BJ (cell line): ENCODE results near the gene KY. TPM values are rescaled to one million over a fixed set of nuclear protein-coding genes. Genes with fewer than 3 reads are reported as not detected.

ENCODE experiments used
- CTCF ChIA-PET: fragments of 350-600 bp; formaldehyde crosslinking; extraction: SDS; loops from one replicate; lab custom pipeline; 2021; ENCODE audit warnings: antibody characterized with exemption, inconsistent platforms; lab: Yijun Ruan, JAX
- POLR2A ChIA-PET: fragments of 300-600 bp; sonication (Branson Sonifier 250); formaldehyde crosslinking; extraction: SDS; loops from one replicate; lab custom pipeline; 2021; ENCODE audit warnings: antibody characterized with exemption; lab: Charles Lee
- DNase-seq: peaks from one replicate; pipeline ENCODE4 v3.0.0-alpha.2; 2011; ENCODE audit warnings: low read depth
- H3K27me3 ChIP-seq: 2 replicates; pipeline ENCODE4 v1.6.0; 2011; ENCODE audit warnings: low read length; ENCODE audit not compliant: control insufficient read depth, insufficient read depth
- H3K36me3 ChIP-seq: 2 replicates; pipeline ENCODE4 v1.5.1; 2011; ENCODE audit warnings: low read length; ENCODE audit not compliant: control insufficient read depth, insufficient read depth
- H3K4me3 ChIP-seq: 2 replicates; pipeline ENCODE4 v1.5.1; 2011; ENCODE audit warnings: low read depth, mild to moderate bottlenecking, control low read depth, low read length
- CTCF ChIP-seq: IDR thresholded peaks from 2 replicates; pipeline ENCODE4 v1.5.1; 2011; ENCODE audit warnings: low read depth, mild to moderate bottlenecking, control low read depth, inconsistent platforms, low read length, moderate library complexity; ENCODE audit not compliant: insufficient read depth
- polyA plus RNA-seq: library from polyadenylated mRNA; depleted of rRNA; stranded (reverse); fragments of >200 nt; gene quantifications from 2 replicates; pipeline ENCODE4 v1.2.3, GENCODE V29; 2011; rRNA removed

Gene KY
- polyA plus RNA-seq, 1 experiment = 0.05 TPM

- POLR2A ChIA-PET = no interaction called here
- TF ChIP-seq CTCF = no peak
These were observed 91.2 kb downstream of the KY start for GRCh38 chr3:134559591-134559990.

More at GRCh38 chr3:134559591-134559990, 91.2 kb downstream of the KY start:
- Histone ChIP-seq H3K36me3 (peaks cover 8% of the 10 kb centered on the region), H3K4me3 (no peak overlapping the region), H3K27me3 (no peaks in the 10 kb centered on the region)
- no peak for DNase-seq
- CTCF ChIA-PET = no interaction called here

Other genes starting within 250 kb of the KY start
- gene ANAPC13, start 165.0 kb downstream of the KY start, polyA plus RNA-seq = 54.6 and 115 TPM in 2 replicates
- gene CEP63, start 165.0 kb downstream of the KY start, polyA plus RNA-seq = 6.4 and 14.5 TPM in 2 replicates
- gene EPHB1, start 144.2 kb upstream of the KY start, polyA plus RNA-seq = 0.36 and 0.50 TPM in 2 replicates